ENCODE results near the gene KCNG1. TPM values are rescaled to one million over a fixed set of nuclear protein-coding genes. Genes with fewer than 3 reads are reported as not detected.

The KCNG1 gene
- total RNA-seq, 4 donors from 2014 or later, result 2.2 to 10.4 (median 6.1) TPM

GRCh38 chr20:51036226-51036625 lies 13.3 kb upstream of the KCNG1 start:
- Histone ChIP-seq H3K27ac (no peak overlapping the region), H3K27me3 (peaks cover 0 to 42% (median 0%) of the 10 kb centered on the region in 4 donors), H3K36me3 (no peaks in the 10 kb centered on the region), H3K4me3 (no peak overlapping the region), H3K9me3 (no peaks in the 10 kb centered on the region), H3K4me1 (peaks cover 0 to 23% (median 4%) of the 10 kb centered on the region in 3 donors)
- WGBS, 2 donors, result 50 to 60% methylated on average over 4 of the region's 4 CpGs
- no peak for DNase-seq
- no peak for TF ChIP-seq CTCF (IDR thresholded peaks at IDR 0.05)
- no peak for TF ChIP-seq POLR2A (IDR thresholded peaks at IDR 0.05)
- intact Hi-C loops (cut with DNase I), result no loop called here

GRCh38 chr20:51034988-51035656 lies 12.2 kb upstream of the KCNG1 start:
- intact Hi-C loops (cut with DNase I), result no loop called here
- H3K36me3 ChIP-seq, result no peaks in the 10 kb centered on the region
- peaks cover 0 to 44% (median 0%) of the 10 kb centered on the region in 4 donors for H3K27me3 ChIP-seq
- TF ChIP-seq POLR2A (IDR thresholded peaks at IDR 0.05) (no peak), CTCF (IDR thresholded peaks at IDR 0.05) (no peak)
- peaks cover 0 to 33% (median 4%) of the 10 kb centered on the region in 3 donors for H3K4me1 ChIP-seq
- WGBS, 2 donors, result 63 to 68% methylated on average over 9 of the region's 9 CpGs
- H3K27ac ChIP-seq, result no peak overlapping the region
- H3K4me3 ChIP-seq, result no peak overlapping the region
- no peak for DNase-seq
- H3K9me3 ChIP-seq, result no peaks in the 10 kb centered on the region

- peaks cover 0 to 47% (median 0%) of the 10 kb centered on the region in 4 donors for H3K27me3 ChIP-seq
- WGBS, 2 donors, result 41 to 57% methylated on average over 1 to 2 of the region's 2 CpGs
- no peak overlapping the region for H3K4me3 ChIP-seq
Observed at GRCh38 chr20:51034476-51034875, 11.6 kb upstream of the KCNG1 start.

GRCh38 chr20:51029963-51030920 lies 7.3 kb upstream of the KCNG1 start:
- H3K9me3 ChIP-seq, result no peaks in the 10 kb centered on the region
- intact Hi-C loops (cut with DNase I), result no loop called here
- WGBS, 2 donors, result 56 to 60% methylated on average over 14 of the region's 17 CpGs
- no peak for TF ChIP-seq CTCF (IDR thresholded peaks at IDR 0.05)
- TF ChIP-seq POLR2A (IDR thresholded peaks at IDR 0.05), result no peak
- H3K27me3 ChIP-seq, result peaks cover 0 to 80% (median 2%) of the 10 kb centered on the region in 4 donors
- H3K36me3 ChIP-seq, result no peaks in the 10 kb centered on the region
- H3K4me1 ChIP-seq, result peaks cover 0 to 22% (median 0%) of the 10 kb centered on the region in 3 donors
- no peak for DNase-seq
- H3K27ac ChIP-seq, result no peak overlapping the region
- no peak overlapping the region for H3K4me3 ChIP-seq

More at GRCh38 chr20:51034476-51034875, 11.6 kb upstream of the KCNG1 start:
- no peaks in the 10 kb centered on the region for H3K9me3 ChIP-seq
- intact Hi-C loops (cut with DNase I), result no loop called here
- H3K36me3 ChIP-seq, result no peaks in the 10 kb centered on the region
- peaks cover 0 to 33% (median 4%) of the 10 kb centered on the region in 3 donors for H3K4me1 ChIP-seq
- H3K27ac ChIP-seq, result no peak overlapping the region
- no peak for DNase-seq
- TF ChIP-seq POLR2A (IDR thresholded peaks at IDR 0.05) (no peak), CTCF (IDR thresholded peaks at IDR 0.05) (no peak)

GRCh38 chr20:51029556-51029955 lies 6.6 kb upstream of the KCNG1 start:
- Histone ChIP-seq H3K36me3 (no peaks in the 10 kb centered on the region), H3K27ac (no peak overlapping the region), H3K4me1 (peaks cover 0 to 22% (median 0%) of the 10 kb centered on the region in 3 donors), H3K9me3 (no peaks in the 10 kb centered on the region), H3K27me3 (peaks cover 0 to 83% (median 2%) of the 10 kb centered on the region in 4 donors), H3K4me3 (no peak overlapping the region)
- intact Hi-C loops (cut with DNase I), result no loop called here
- WGBS, 2 donors, result no CpG with 5 or more reads among the region's 1 CpG
- DNase-seq, result no peak
- TF ChIP-seq CTCF (IDR thresholded peaks at IDR 0.05) (no peak), POLR2A (IDR thresholded peaks at IDR 0.05) (no peak)

All from esophagus squamous epithelium (tissue), 5 donors.